HG03342 (cell line): Measurements from ENCODE around the gene SLC16A3.
A peak's percentile ranks its signal among the peaks of the same experiment; 100 is the strongest.
"Not testable (repeated sequence)": the region's sequence is repeated elsewhere in the genome, so short reads cannot be mapped to it uniquely, and the experiment has no call there.

ENCODE experiments used
- ATAC-seq: cut with Tn5 transposase; IDR thresholded peaks from one replicate; pipeline ENCODE4 v1.9.1; 2021; ENCODE audit warnings: mild to moderate bottlenecking, moderate library complexity; ENCODE audit not compliant: unreplicated experiment

The SLC16A3 gene

GRCh38 chr17:82203920-82204319 is 24.9 kb upstream of the SLC16A3 start:
- ATAC-seq = no peak

- no peak for ATAC-seq
Measured at GRCh38 chr17:82204831-82205719, 23.8 kb upstream of the SLC16A3 start.

- ATAC-seq = peak; percentile 61
Measured at GRCh38 chr17:82205720-82206508, 22.9 kb upstream of the SLC16A3 start.

- ATAC-seq = not testable (repeated sequence)
Measured at GRCh38 chr17:82210655-82211054, 18.2 kb upstream of the SLC16A3 start.

GRCh38 chr17:82212331-82213250 is 16.3 kb upstream of the SLC16A3 start, which contains the start of gene CCDC57:
TSS of gene CCDC57 (minus strand) at chr17:82212842. CDS start at chr17:82201944, 10,898 bp downstream.
- peak; percentile 62 for ATAC-seq

- ATAC-seq = peak; percentile 24
Measured at GRCh38 chr17:82213251-82214011, 15.4 kb upstream of the SLC16A3 start.

GRCh38 chr17:82214012-82214628 is 14.7 kb upstream of the SLC16A3 start:
- no peak for ATAC-seq

- ATAC-seq = no peak
Measured at GRCh38 chr17:82215095-82215971, 13.5 kb upstream of the SLC16A3 start.

GRCh38 chr17:82215972-82216300 is 12.9 kb upstream of the SLC16A3 start:
- no peak for ATAC-seq

- ATAC-seq = no peak
Measured at GRCh38 chr17:82216301-82217119, 12.3 kb upstream of the SLC16A3 start.

GRCh38 chr17:82217120-82217529 is 11.7 kb upstream of the SLC16A3 start:
- ATAC-seq = no peak

- no peak for ATAC-seq
Measured at GRCh38 chr17:82217530-82218204, 11.2 kb upstream of the SLC16A3 start.

GRCh38 chr17:82218349-82219075 is 10.3 kb upstream of the SLC16A3 start:
- no peak for ATAC-seq

GRCh38 chr17:82219083-82219482 is 9.8 kb upstream of the SLC16A3 start:
- no peak for ATAC-seq

- ATAC-seq = no peak
Measured at GRCh38 chr17:82219753-82220709, 8.8 kb upstream of the SLC16A3 start.
